Mesenchymal stem cell (in vitro differentiated cells and primary cell): ENCODE data around the gene KIF17.

Experiments used
- DNase-seq: peaks from one replicate; pipeline ENCODE4 v3.0.0-alpha.2; 2013
- H2AFZ ChIP-seq: one replicate; pipeline ENCODE4 v1.6.1; 2013; ENCODE audit warnings: low read depth, mild to moderate bottlenecking, control low read depth, inconsistent platforms, low read length, moderate library complexity
- H2AK5ac ChIP-seq: 2 replicates; pipeline ENCODE4 v1.6.1; 2013; ENCODE audit warnings: low read length, moderate library complexity, mild to moderate bottlenecking, inconsistent platforms; ENCODE audit not compliant: severe bottlenecking
- H2BK120ac ChIP-seq: one replicate; pipeline ENCODE4 v1.6.1; 2013; ENCODE audit warnings: low read depth, mild to moderate bottlenecking, inconsistent platforms, low read length, moderate library complexity
- H2BK12ac ChIP-seq, 2 experiments: one replicate each; pipeline ENCODE4 v1.6.1; 2013; ENCODE audit warnings: inconsistent platforms in 2 of 2, low read length in 2 of 2, mild to moderate bottlenecking in 2 of 2, moderate library complexity in 2 of 2, control low read depth in 1 of 2
- H2BK15ac ChIP-seq: one replicate; pipeline ENCODE4 v1.6.1; 2013; ENCODE audit warnings: mild to moderate bottlenecking, low read depth, inconsistent platforms; ENCODE audit not compliant: poor library complexity, severe bottlenecking
- H2BK5ac ChIP-seq: 2 replicates; pipeline ENCODE4 v1.6.1; 2013; ENCODE audit warnings: low read depth, mild to moderate bottlenecking, low read length, control low read depth, inconsistent platforms; ENCODE audit not compliant: poor library complexity, severe bottlenecking
- H3K14ac ChIP-seq, 2 experiments: one replicate each; pipeline ENCODE4 v1.6.1; 2013; ENCODE audit warnings: inconsistent platforms in 2 of 2, low read length in 2 of 2, control low read depth in 1 of 2, mild to moderate bottlenecking in 1 of 2, moderate library complexity in 1 of 2
- H3K18ac ChIP-seq, 2 experiments: one replicate each; pipeline ENCODE4 v1.6.1; 2013; ENCODE audit warnings: inconsistent platforms in 2 of 2, low read length in 2 of 2, control low read depth in 1 of 2, low read depth in 1 of 2, mild to moderate bottlenecking in 1 of 2
- H3K23ac ChIP-seq, 2 experiments: one replicate each; pipeline ENCODE4 v1.6.1; 2013; ENCODE audit warnings: inconsistent platforms in 2 of 2, low read length in 2 of 2, mild to moderate bottlenecking in 2 of 2, moderate library complexity in 2 of 2, control low read depth in 1 of 2
- H3K27ac ChIP-seq: 2 replicates; pipeline ENCODE4 v1.5.1; 2013; ENCODE audit warnings: mild to moderate bottlenecking, moderate library complexity, low read length, control low read depth, inconsistent platforms; ENCODE audit not compliant: poor library complexity, severe bottlenecking
- H3K27me3 ChIP-seq, 2 experiments: 2 replicates each; pipeline versions ENCODE4 v1.6.1 to v1.7.0; 2013; ENCODE audit warnings: low read length in 2 of 2, mild to moderate bottlenecking in 2 of 2, moderate library complexity in 2 of 2, control low read depth in 1 of 2, inconsistent platforms in 1 of 2; ENCODE audit not compliant: control insufficient read depth in 1 of 2, insufficient read depth in 1 of 2
- H3K36me3 ChIP-seq, 2 experiments: 2 replicates each; pipeline versions ENCODE4 v1.6.1 to v1.7.0; 2013; ENCODE audit warnings: low read length in 2 of 2, control low read depth in 1 of 2, inconsistent platforms in 1 of 2, low read depth in 1 of 2, mild to moderate bottlenecking in 1 of 2; ENCODE audit not compliant: insufficient read depth in 2 of 2, control insufficient read depth in 1 of 2
- H3K4ac ChIP-seq, 2 experiments: one replicate each; pipeline ENCODE4 v1.6.1; 2013; ENCODE audit warnings: inconsistent platforms in 2 of 2, low read length in 2 of 2, mild to moderate bottlenecking in 2 of 2, moderate library complexity in 2 of 2, control low read depth in 1 of 2, low read depth in 1 of 2
- H3K4me1 ChIP-seq: 2 replicates; pipeline ENCODE4 v1.6.1; 2013; ENCODE audit warnings: low read depth, low read length, control low read depth; ENCODE audit not compliant: control insufficient read depth, insufficient read depth
- H3K4me2 ChIP-seq: 2 replicates; pipeline ENCODE4 v1.6.1; 2013; ENCODE audit warnings: low read length, mild to moderate bottlenecking, inconsistent platforms; ENCODE audit not compliant: poor library complexity, severe bottlenecking
- H3K4me3 ChIP-seq, 2 experiments: 2 replicates each; pipeline versions ENCODE4 v1.5.1 to v1.7.0; 2013; ENCODE audit warnings: low read length in 2 of 2, mild to moderate bottlenecking in 2 of 2, control low read depth in 1 of 2, low read depth in 1 of 2; ENCODE audit not compliant: insufficient read depth in 1 of 2
- H3K79me1 ChIP-seq: replicated peaks from 2 replicates; pipeline ENCODE4 v1.6.1; 2013; ENCODE audit warnings: mild to moderate bottlenecking, control low read depth, low read length, inconsistent platforms; ENCODE audit not compliant: poor library complexity, severe bottlenecking
- H3K9ac ChIP-seq: 2 replicates; pipeline ENCODE4 v1.7.0; 2013; ENCODE audit warnings: mild to moderate bottlenecking, low read length, moderate library complexity
- H3K9me3 ChIP-seq: 2 replicates; pipeline ENCODE4 v1.7.0; 2013; ENCODE audit warnings: mild to moderate bottlenecking, low read length; ENCODE audit not compliant: control insufficient read depth
- H4K8ac ChIP-seq: one replicate; pipeline ENCODE4 v1.6.1; 2013; ENCODE audit warnings: inconsistent platforms, mild to moderate bottlenecking, low read length, moderate library complexity
- H4K91ac ChIP-seq: one replicate; pipeline ENCODE4 v1.6.1; 2013; ENCODE audit warnings: mild to moderate bottlenecking, low read length, inconsistent platforms
- WGBS: methylation state at CpG from one replicate; pipeline ENCODE4 v1.1.7; 2013; ENCODE audit warnings: mixed read lengths; 5-methylcytosine and 5-hydroxymethylcytosine counted together

Gene KIF17

GRCh38 chr1:20698195-20698910 lies 19.5 kb downstream of the KIF17 start:
- peak; percentile 78 for DNase-seq
- 72% methylated on average over 13 of the region's 18 CpGs for WGBS
- H3K4me1 ChIP-seq: peaks cover 29% of the 10 kb centered on the region
- peak overlapping the region; percentile 73 for H2BK15ac ChIP-seq
- no peak overlapping the region for H2BK5ac ChIP-seq
- no peak overlapping the region for H3K9ac ChIP-seq
- H2AFZ ChIP-seq: no peak overlapping the region
- H2BK12ac ChIP-seq: peak overlapping the region; percentile 76 to 92
- H3K9me3 ChIP-seq: no peaks in the 10 kb centered on the region
- no peak overlapping the region for H3K23ac ChIP-seq
- peaks cover 2% of the 10 kb centered on the region for H3K79me1 ChIP-seq
- H3K14ac ChIP-seq: peak overlapping the region in 1 of 2 experiments; percentile 30
- peak overlapping the region; percentile 84 for H4K8ac ChIP-seq
- no peak overlapping the region for H3K4me3 ChIP-seq
- peak overlapping the region; percentile 78 for H3K27ac ChIP-seq
- H3K18ac ChIP-seq: peak overlapping the region; percentile 92
- peak overlapping the region; percentile 44 for H2BK120ac ChIP-seq
- no peak overlapping the region for H3K4me2 ChIP-seq
- H4K91ac ChIP-seq: peak overlapping the region; percentile 95
- peak overlapping the region; percentile 69 to 84 for H3K4ac ChIP-seq
- H3K36me3 ChIP-seq: no peaks in the 10 kb centered on the region
- peaks cover 0 to 9% of the 10 kb centered on the region in 2 experiments for H3K27me3 ChIP-seq
- H2AK5ac ChIP-seq: peak overlapping the region; percentile 61

GRCh38 chr1:20697563-20697962 lies 20.2 kb downstream of the KIF17 start:
- Histone ChIP-seq H3K36me3 (no peaks in the 10 kb centered on the region), H3K23ac (no peak overlapping the region), H3K27me3 (peaks cover 0 to 4% of the 10 kb centered on the region in 2 experiments), H3K4me1 (peaks cover 29% of the 10 kb centered on the region), H3K27ac (no peak overlapping the region), H3K9ac (peak overlapping the region; percentile 92), H3K4me3 (no peak overlapping the region), H3K4me2 (no peak overlapping the region), H3K14ac (peak overlapping the region in 1 of 2 experiments; percentile 75), H3K4ac (peak overlapping the region; percentile 69 to 84), H4K91ac (peak overlapping the region; percentile 95), H2AFZ (no peak overlapping the region), H2BK5ac (no peak overlapping the region), H2BK12ac (peak overlapping the region; percentile 76 to 92), H2AK5ac (peak overlapping the region; percentile 61), H2BK15ac (no peak overlapping the region), H3K79me1 (peaks cover 2% of the 10 kb centered on the region), H3K18ac (peak overlapping the region; percentile 75 to 92), H2BK120ac (peak overlapping the region; percentile 93), H3K9me3 (no peaks in the 10 kb centered on the region), H4K8ac (peak overlapping the region; percentile 84)
- 86% methylated on average over 12 of the region's 12 CpGs for WGBS
- no peak for DNase-seq

GRCh38 chr1:20696397-20697333 lies 21.1 kb downstream of the KIF17 start:
- peak overlapping the region; percentile 91 for H4K91ac ChIP-seq
- no peak overlapping the region for H3K14ac ChIP-seq
- H4K8ac ChIP-seq: peak overlapping the region; percentile 93
- H2AK5ac ChIP-seq: no peak overlapping the region
- peaks cover 2% of the 10 kb centered on the region for H3K79me1 ChIP-seq
- no peaks in the 10 kb centered on the region for H3K36me3 ChIP-seq
- no peaks in the 10 kb centered on the region for H3K9me3 ChIP-seq
- H2BK12ac ChIP-seq: peak overlapping the region; percentile 69 to 90
- H3K9ac ChIP-seq: peak overlapping the region; percentile 92
- peak overlapping the region; percentile 79 for H3K27ac ChIP-seq
- WGBS: under 1% methylated on average over 39 of the region's 46 CpGs
- peak overlapping the region; percentile 80 for H2AFZ ChIP-seq
- peaks cover 29% of the 10 kb centered on the region for H3K4me1 ChIP-seq
- H2BK120ac ChIP-seq: peak overlapping the region; percentile 93
- H3K23ac ChIP-seq: no peak overlapping the region
- peak overlapping the region; percentile 92 to 95 for H3K4ac ChIP-seq
- H3K18ac ChIP-seq: peak overlapping the region; percentile 83 to 93
- H2BK5ac ChIP-seq: peak overlapping the region; percentile 76
- H3K4me2 ChIP-seq: peak overlapping the region; percentile 96
- peaks cover 0 to 3% of the 10 kb centered on the region in 2 experiments for H3K27me3 ChIP-seq
- peak; percentile 97 for DNase-seq
- H3K4me3 ChIP-seq: peak overlapping the region; percentile 53 to 78
- peak overlapping the region; percentile 92 for H2BK15ac ChIP-seq

- H4K8ac ChIP-seq: no peak overlapping the region
These were observed 22.3 kb downstream of the KIF17 start for GRCh38 chr1:20695515-20695914.

More at GRCh38 chr1:20695515-20695914, 22.3 kb downstream of the KIF17 start:
- Histone ChIP-seq H4K91ac (no peak overlapping the region), H2AK5ac (peak overlapping the region; percentile 9), H3K4me2 (no peak overlapping the region), H3K4me1 (peaks cover 26% of the 10 kb centered on the region), H3K14ac (no peak overlapping the region), H3K79me1 (peaks cover 2% of the 10 kb centered on the region), H3K27me3 (peaks cover 0 to 3% of the 10 kb centered on the region in 2 experiments), H3K23ac (no peak overlapping the region), H3K4me3 (no peak overlapping the region), H3K9ac (no peak overlapping the region), H3K36me3 (no peaks in the 10 kb centered on the region), H3K18ac (no peak overlapping the region), H3K27ac (no peak overlapping the region), H2BK120ac (no peak overlapping the region), H3K4ac (no peak overlapping the region), H2BK15ac (no peak overlapping the region), H3K9me3 (no peaks in the 10 kb centered on the region), H2BK12ac (no peak overlapping the region), H2BK5ac (no peak overlapping the region), H2AFZ (no peak overlapping the region)
- 89% methylated on average over 10 of the region's 10 CpGs for WGBS
- DNase-seq: no peak
